Mesenchymal stem cell (in vitro differentiated cells and primary cell): ENCODE results near the gene ACMSD.
"Not testable (repeated sequence)": the region's sequence is repeated elsewhere in the genome, so short reads cannot be mapped to it uniquely, and the experiment has no call there.

Experiments
- DNase-seq: peaks from one replicate; pipeline ENCODE4 v3.0.0-alpha.2; 2013
- H2AFZ ChIP-seq: one replicate; pipeline ENCODE4 v1.6.1; 2013; ENCODE audit warnings: low read depth, mild to moderate bottlenecking, control low read depth, inconsistent platforms, low read length, moderate library complexity
- H2AK5ac ChIP-seq: 2 replicates; pipeline ENCODE4 v1.6.1; 2013; ENCODE audit warnings: low read length, moderate library complexity, mild to moderate bottlenecking, inconsistent platforms; ENCODE audit not compliant: severe bottlenecking
- H2BK120ac ChIP-seq: one replicate; pipeline ENCODE4 v1.6.1; 2013; ENCODE audit warnings: low read depth, mild to moderate bottlenecking, inconsistent platforms, low read length, moderate library complexity
- H2BK12ac ChIP-seq, 2 experiments: one replicate each; pipeline ENCODE4 v1.6.1; 2013; ENCODE audit warnings: inconsistent platforms in 2 of 2, low read length in 2 of 2, mild to moderate bottlenecking in 2 of 2, moderate library complexity in 2 of 2, control low read depth in 1 of 2
- H2BK15ac ChIP-seq: one replicate; pipeline ENCODE4 v1.6.1; 2013; ENCODE audit warnings: mild to moderate bottlenecking, low read depth, inconsistent platforms; ENCODE audit not compliant: poor library complexity, severe bottlenecking
- H2BK5ac ChIP-seq: 2 replicates; pipeline ENCODE4 v1.6.1; 2013; ENCODE audit warnings: low read depth, mild to moderate bottlenecking, low read length, control low read depth, inconsistent platforms; ENCODE audit not compliant: poor library complexity, severe bottlenecking
- H3K14ac ChIP-seq, 2 experiments: one replicate each; pipeline ENCODE4 v1.6.1; 2013; ENCODE audit warnings: inconsistent platforms in 2 of 2, low read length in 2 of 2, control low read depth in 1 of 2, mild to moderate bottlenecking in 1 of 2, moderate library complexity in 1 of 2
- H3K18ac ChIP-seq, 2 experiments: one replicate each; pipeline ENCODE4 v1.6.1; 2013; ENCODE audit warnings: inconsistent platforms in 2 of 2, low read length in 2 of 2, control low read depth in 1 of 2, low read depth in 1 of 2, mild to moderate bottlenecking in 1 of 2
- H3K23ac ChIP-seq, 2 experiments: one replicate each; pipeline ENCODE4 v1.6.1; 2013; ENCODE audit warnings: inconsistent platforms in 2 of 2, low read length in 2 of 2, mild to moderate bottlenecking in 2 of 2, moderate library complexity in 2 of 2, control low read depth in 1 of 2
- H3K27ac ChIP-seq: 2 replicates; pipeline ENCODE4 v1.5.1; 2013; ENCODE audit warnings: mild to moderate bottlenecking, moderate library complexity, low read length, control low read depth, inconsistent platforms; ENCODE audit not compliant: poor library complexity, severe bottlenecking
- H3K27me3 ChIP-seq, 2 experiments: 2 replicates each; pipeline versions ENCODE4 v1.6.1 to v1.7.0; 2013; ENCODE audit warnings: low read length in 2 of 2, mild to moderate bottlenecking in 2 of 2, moderate library complexity in 2 of 2, control low read depth in 1 of 2, inconsistent platforms in 1 of 2; ENCODE audit not compliant: control insufficient read depth in 1 of 2, insufficient read depth in 1 of 2
- H3K36me3 ChIP-seq, 2 experiments: 2 replicates each; pipeline versions ENCODE4 v1.6.1 to v1.7.0; 2013; ENCODE audit warnings: low read length in 2 of 2, control low read depth in 1 of 2, inconsistent platforms in 1 of 2, low read depth in 1 of 2, mild to moderate bottlenecking in 1 of 2; ENCODE audit not compliant: insufficient read depth in 2 of 2, control insufficient read depth in 1 of 2
- H3K4ac ChIP-seq, 2 experiments: one replicate each; pipeline ENCODE4 v1.6.1; 2013; ENCODE audit warnings: inconsistent platforms in 2 of 2, low read length in 2 of 2, mild to moderate bottlenecking in 2 of 2, moderate library complexity in 2 of 2, control low read depth in 1 of 2, low read depth in 1 of 2
- H3K4me1 ChIP-seq: 2 replicates; pipeline ENCODE4 v1.6.1; 2013; ENCODE audit warnings: low read depth, low read length, control low read depth; ENCODE audit not compliant: control insufficient read depth, insufficient read depth
- H3K4me2 ChIP-seq: 2 replicates; pipeline ENCODE4 v1.6.1; 2013; ENCODE audit warnings: low read length, mild to moderate bottlenecking, inconsistent platforms; ENCODE audit not compliant: poor library complexity, severe bottlenecking
- H3K4me3 ChIP-seq, 2 experiments: 2 replicates each; pipeline versions ENCODE4 v1.5.1 to v1.7.0; 2013; ENCODE audit warnings: low read length in 2 of 2, mild to moderate bottlenecking in 2 of 2, control low read depth in 1 of 2, low read depth in 1 of 2; ENCODE audit not compliant: insufficient read depth in 1 of 2
- H3K79me1 ChIP-seq: replicated peaks from 2 replicates; pipeline ENCODE4 v1.6.1; 2013; ENCODE audit warnings: mild to moderate bottlenecking, control low read depth, low read length, inconsistent platforms; ENCODE audit not compliant: poor library complexity, severe bottlenecking
- H3K9ac ChIP-seq: 2 replicates; pipeline ENCODE4 v1.7.0; 2013; ENCODE audit warnings: mild to moderate bottlenecking, low read length, moderate library complexity
- H3K9me3 ChIP-seq: 2 replicates; pipeline ENCODE4 v1.7.0; 2013; ENCODE audit warnings: mild to moderate bottlenecking, low read length; ENCODE audit not compliant: control insufficient read depth
- H4K8ac ChIP-seq: one replicate; pipeline ENCODE4 v1.6.1; 2013; ENCODE audit warnings: inconsistent platforms, mild to moderate bottlenecking, low read length, moderate library complexity
- H4K91ac ChIP-seq: one replicate; pipeline ENCODE4 v1.6.1; 2013; ENCODE audit warnings: mild to moderate bottlenecking, low read length, inconsistent platforms
- WGBS: methylation state at CpG from one replicate; pipeline ENCODE4 v1.1.7; 2013; ENCODE audit warnings: mixed read lengths; 5-methylcytosine and 5-hydroxymethylcytosine counted together

The ACMSD gene

DNA sequence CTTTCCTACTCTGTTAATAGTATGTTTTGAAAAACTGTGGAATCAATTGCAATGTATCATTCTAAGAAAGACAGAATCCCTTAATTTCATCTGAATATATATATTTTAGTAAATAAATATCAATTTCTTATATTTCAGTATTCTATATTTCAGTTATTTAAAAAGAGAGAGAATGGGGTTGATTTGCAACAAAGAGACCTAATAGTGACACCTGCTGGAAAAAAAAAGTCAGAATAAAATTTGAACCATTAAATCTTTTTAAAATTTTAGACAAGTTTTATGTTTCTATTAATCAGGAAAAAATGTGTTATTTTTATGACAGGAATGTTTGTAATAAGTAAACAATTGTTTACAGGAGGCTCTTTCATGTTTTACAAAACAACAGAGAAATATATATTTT lies 59.5 kb downstream of the ACMSD start:
- DNase-seq, result peak; percentile 22
- H2AFZ ChIP-seq, result no peak overlapping the region
- H3K18ac ChIP-seq, result no peak overlapping the region

DNA sequence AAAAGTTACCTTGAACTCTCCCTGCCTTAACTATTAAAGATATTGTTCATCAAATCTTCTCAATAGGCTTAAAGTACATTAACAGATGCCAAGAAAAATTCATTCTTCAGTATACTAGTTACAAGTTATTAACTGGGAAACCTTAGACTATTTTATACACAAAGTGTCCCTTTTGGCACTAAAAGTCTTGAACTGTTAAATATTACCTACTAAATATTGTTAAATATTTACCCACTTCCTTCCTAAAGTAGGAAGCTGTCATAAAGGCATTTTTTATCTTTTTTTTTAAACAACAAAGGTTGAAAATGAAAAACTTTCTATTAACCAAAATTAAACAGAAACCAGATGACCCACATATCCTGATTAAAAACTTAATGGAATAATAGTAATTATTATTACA lies 60.8 kb downstream of the ACMSD start:
- no peak overlapping the region for H4K91ac ChIP-seq
- no peak overlapping the region for H3K18ac ChIP-seq
- H4K8ac ChIP-seq, result no peak overlapping the region
- H2BK5ac ChIP-seq, result no peak overlapping the region
- H3K4me3 ChIP-seq, result no peak overlapping the region
- no peak overlapping the region for H2BK120ac ChIP-seq
- H2AFZ ChIP-seq, result no peak overlapping the region
- H3K4ac ChIP-seq, result no peak overlapping the region
- H3K23ac ChIP-seq, result no peak overlapping the region
- no peak overlapping the region for H2AK5ac ChIP-seq
- no peaks in the 10 kb centered on the region for H3K36me3 ChIP-seq
- H3K4me1 ChIP-seq, result no peaks in the 10 kb centered on the region
- H3K4me2 ChIP-seq, result peak overlapping the region; percentile 21
- H3K9me3 ChIP-seq, result no peaks in the 10 kb centered on the region
- no peak overlapping the region for H3K27ac ChIP-seq
- H3K9ac ChIP-seq, result no peak overlapping the region
- no peak overlapping the region for H2BK15ac ChIP-seq
- H2BK12ac ChIP-seq, result no peak overlapping the region
- DNase-seq, result no peak
- no peak overlapping the region for H3K14ac ChIP-seq
- H3K79me1 ChIP-seq, result no peaks in the 10 kb centered on the region
- no peaks in the 10 kb centered on the region for H3K27me3 ChIP-seq

More for the DNA sequence above, 59.5 kb downstream of the ACMSD start:
- Histone ChIP-seq H3K9ac (no peak overlapping the region), H2BK120ac (no peak overlapping the region), H2BK5ac (no peak overlapping the region), H2AK5ac (no peak overlapping the region), H3K23ac (no peak overlapping the region), H3K27ac (no peak overlapping the region), H4K91ac (no peak overlapping the region), H3K4ac (no peak overlapping the region), H3K9me3 (no peaks in the 10 kb centered on the region), H3K4me3 (no peak overlapping the region), H2BK12ac (no peak overlapping the region), H3K27me3 (no peaks in the 10 kb centered on the region), H3K14ac (no peak overlapping the region), H4K8ac (no peak overlapping the region), H3K36me3 (no peaks in the 10 kb centered on the region), H3K79me1 (no peaks in the 10 kb centered on the region), H2BK15ac (no peak overlapping the region), H3K4me1 (no peaks in the 10 kb centered on the region), H3K4me2 (no peak overlapping the region)

GRCh38 chr2:134900151-134900550 lies 61.7 kb downstream of the ACMSD start:
- H3K9ac ChIP-seq, result no peak overlapping the region

DNA sequence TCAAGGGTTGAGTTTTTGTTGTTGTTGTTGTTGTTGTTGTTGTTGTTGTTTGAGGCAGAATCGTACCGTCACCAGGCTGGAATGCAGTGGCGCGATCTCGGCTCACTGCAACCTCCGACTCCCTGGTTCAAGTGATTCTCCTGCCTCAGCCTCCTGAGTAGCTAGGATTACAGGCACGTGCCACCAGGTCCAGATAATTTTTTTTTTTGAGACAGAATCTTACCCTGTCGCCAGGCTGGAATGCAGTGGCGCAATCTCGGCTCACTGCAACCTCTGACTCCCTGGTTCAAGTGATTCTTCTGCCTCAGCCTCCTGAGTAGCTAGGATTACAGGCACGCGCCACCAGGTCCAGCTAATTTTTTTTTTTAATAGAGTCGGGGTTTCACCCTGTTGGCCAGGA lies 65.3 kb downstream of the ACMSD start:
- not testable (repeated sequence) for H2AFZ ChIP-seq, H2BK120ac ChIP-seq
- WGBS, result 91% methylated on average over 13 of the region's 13 CpGs

More at GRCh38 chr2:134900151-134900550, 61.7 kb downstream of the ACMSD start:
- Histone ChIP-seq H3K14ac (no peak overlapping the region), H3K79me1 (no peaks in the 10 kb centered on the region), H3K4me3 (no peak overlapping the region), H3K36me3 (no peaks in the 10 kb centered on the region), H3K27me3 (no peaks in the 10 kb centered on the region), H3K9me3 (no peaks in the 10 kb centered on the region), H2BK120ac (no peak overlapping the region), H3K27ac (no peak overlapping the region), H3K18ac (no peak overlapping the region), H3K4ac (no peak overlapping the region), H2AFZ (no peak overlapping the region), H2BK12ac (no peak overlapping the region), H3K23ac (no peak overlapping the region), H2BK15ac (no peak overlapping the region), H3K4me1 (no peaks in the 10 kb centered on the region), H4K91ac (no peak overlapping the region), H4K8ac (no peak overlapping the region), H2AK5ac (no peak overlapping the region), H2BK5ac (no peak overlapping the region), H3K4me2 (no peak overlapping the region)
- no CpG with 5 or more reads among the region's 1 CpG for WGBS
- no peak for DNase-seq

More for the DNA sequence above, 65.3 kb downstream of the ACMSD start:
- not testable (repeated sequence) for H3K4ac ChIP-seq, H2AK5ac ChIP-seq, H4K8ac ChIP-seq, H3K9me3 ChIP-seq, H3K27ac ChIP-seq, H3K9ac ChIP-seq, H2BK15ac ChIP-seq, DNase-seq, H2BK12ac ChIP-seq, H3K4me3 ChIP-seq, H3K14ac ChIP-seq, H3K4me2 ChIP-seq, H2BK5ac ChIP-seq, H3K79me1 ChIP-seq, H3K18ac ChIP-seq, H3K23ac ChIP-seq, H3K27me3 ChIP-seq, H3K36me3 ChIP-seq, H4K91ac ChIP-seq, H3K4me1 ChIP-seq
